OCI-LY1 (cell line): ENCODE data around the gene AKIRIN2.

Experiments used
- H2AFZ ChIP-seq: fragments of 200-600 bp; sonication (generic), shearing (Covaris generic); 2 replicates; pipeline ENCODE4 v1.6.0; 2014; ENCODE audit warnings: antibody characterized with exemption, mild to moderate bottlenecking, low read length
- H3F3A ChIP-seq: fragments of 200-600 bp; sonication (generic), shearing (Covaris generic); 2 replicates; pipeline ENCODE4 v1.6.0; 2014; ENCODE audit warnings: mild to moderate bottlenecking, antibody characterized with exemption, low read length, moderate library complexity; ENCODE audit not compliant: insufficient read depth
- H3K27ac ChIP-seq: fragments of 200-600 bp; sonication (generic); 2 replicates; pipeline ENCODE4 v1.5.1; 2014; ENCODE audit warnings: low read length, mixed run types, mild to moderate bottlenecking, low read depth; ENCODE audit not compliant: poor library complexity, severe bottlenecking
- H3K27me3 ChIP-seq: fragments of 200-600 bp; sonication (generic); 2 replicates; pipeline ENCODE4 v1.6.0; 2014; ENCODE audit warnings: antibody characterized with exemption, mild to moderate bottlenecking, low read length, moderate library complexity; ENCODE audit not compliant: insufficient read depth
- H3K36me3 ChIP-seq: fragments of 200-600 bp; sonication (generic); 2 replicates; pipeline ENCODE4 v1.6.1; 2014; ENCODE audit warnings: mild to moderate bottlenecking, antibody characterized with exemption, low read length, moderate library complexity, mixed read lengths; ENCODE audit not compliant: insufficient read depth
- H3K4me1 ChIP-seq: fragments of 200-600 bp; sonication (generic); 2 replicates; pipeline ENCODE4 v1.5.1; 2014; ENCODE audit warnings: mild to moderate bottlenecking, low read length, moderate library complexity; ENCODE audit not compliant: insufficient read depth, severe bottlenecking
- H3K4me2 ChIP-seq: fragments of 200-600 bp; sonication (generic), shearing (Covaris generic); 2 replicates; pipeline ENCODE4 v1.6.1; 2014; ENCODE audit warnings: low read length
- H3K4me3 ChIP-seq: fragments of 200-600 bp; sonication (generic); 2 replicates; pipeline ENCODE4 v1.5.1; 2014; ENCODE audit warnings: low read length, low read depth, mild to moderate bottlenecking, mixed read lengths; ENCODE audit not compliant: poor library complexity, severe bottlenecking
- H3K79me2 ChIP-seq: fragments of 200-600 bp; shearing (Covaris generic); 2 replicates; pipeline ENCODE4 v1.6.1; 2016; ENCODE audit warnings: mixed run types, low read length, mixed read lengths; ENCODE audit not compliant: insufficient read depth
- H3K9ac ChIP-seq: fragments of 200-600 bp; sonication (generic), shearing (Covaris generic); 2 replicates; pipeline ENCODE4 v1.6.1; 2014; ENCODE audit warnings: mild to moderate bottlenecking, low read length, mixed read lengths
- H3K9me2 ChIP-seq: fragments of 200-600 bp; sonication (generic), shearing (Covaris generic); 2 replicates; pipeline ENCODE4 v1.6.1; 2014; ENCODE audit warnings: low read depth, mild to moderate bottlenecking, low read length, mixed read lengths
- H3K9me3 ChIP-seq: fragments of 200-600 bp; shearing (Covaris generic); 2 replicates; pipeline ENCODE4 v1.6.1; 2014; ENCODE audit warnings: low read length, mixed read lengths
- H4K20me1 ChIP-seq: fragments of 200-600 bp; sonication (generic), shearing (Covaris generic); 2 replicates; pipeline ENCODE4 v1.6.0; 2016; ENCODE audit warnings: mild to moderate bottlenecking, low read length; ENCODE audit not compliant: insufficient read depth
- CTCF ChIP-seq: fragments of 200-600 bp; sonication (generic), shearing (Covaris generic); IDR thresholded peaks from 2 replicates; pipeline ENCODE4 v1.5.1; 2017; ENCODE audit warnings: mild to moderate bottlenecking, antibody characterized with exemption, low read length, moderate library complexity, mixed read lengths
- EZH2 ChIP-seq: fragments of 200-600 bp; sonication (generic), shearing (Covaris generic); IDR thresholded peaks from 2 replicates; pipeline ENCODE4 v1.8.0; 2017; ENCODE audit warnings: borderline replicate concordance, mixed run types, mild to moderate bottlenecking, antibody characterized with exemption, low read length, moderate library complexity, mixed read lengths

The AKIRIN2 gene

DNA sequence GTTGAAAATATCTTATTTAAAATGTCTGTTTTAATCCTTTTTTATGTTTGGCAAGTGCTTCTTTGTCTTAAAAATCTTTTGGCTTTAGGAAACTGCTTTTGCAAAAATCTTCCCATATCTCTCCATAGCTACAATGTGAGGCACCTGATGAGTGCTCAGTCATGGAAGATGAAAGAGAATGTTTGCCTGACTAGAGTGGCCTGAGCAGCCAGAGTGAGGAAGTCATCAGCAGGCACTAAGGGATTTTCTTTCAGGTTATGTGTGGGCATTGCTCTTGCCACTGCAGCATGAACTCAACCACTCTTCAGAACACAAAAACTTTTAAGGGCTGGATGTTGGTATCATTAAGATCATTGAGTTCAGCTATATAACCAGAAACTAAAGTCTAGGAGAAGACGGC is 47.9 kb downstream of the AKIRIN2 start:
- H3K36me3 ChIP-seq = peaks cover 39% of the 10 kb centered on the region
- no peaks in the 10 kb centered on the region for H3K9me3 ChIP-seq
- H3K4me3 ChIP-seq = no peak overlapping the region
- no peaks in the 10 kb centered on the region for H3F3A ChIP-seq
- H2AFZ ChIP-seq = no peak overlapping the region
- no peaks in the 10 kb centered on the region for H3K9me2 ChIP-seq
- no peak overlapping the region for H3K4me2 ChIP-seq
- TF ChIP-seq EZH2 = no peak
- no peak for TF ChIP-seq CTCF
- H3K4me1 ChIP-seq = peaks cover 9% of the 10 kb centered on the region
- no peaks in the 10 kb centered on the region for H4K20me1 ChIP-seq
- no peaks in the 10 kb centered on the region for H3K27me3 ChIP-seq
- H3K27ac ChIP-seq = no peak overlapping the region
- no peaks in the 10 kb centered on the region for H3K79me2 ChIP-seq
- H3K9ac ChIP-seq = no peak overlapping the region

- Histone ChIP-seq H2AFZ (no peak overlapping the region), H3K27me3 (no peaks in the 10 kb centered on the region), H3K27ac (no peak overlapping the region), H3F3A (no peaks in the 10 kb centered on the region), H3K79me2 (no peaks in the 10 kb centered on the region), H3K4me1 (peaks cover 9% of the 10 kb centered on the region), H3K9me3 (no peaks in the 10 kb centered on the region), H4K20me1 (no peaks in the 10 kb centered on the region), H3K4me3 (no peak overlapping the region), H3K36me3 (peaks cover 38% of the 10 kb centered on the region), H3K4me2 (no peak overlapping the region), H3K9me2 (no peaks in the 10 kb centered on the region), H3K9ac (no peak overlapping the region)
- TF ChIP-seq EZH2 (no peak), CTCF (no peak)
These were observed 48.7 kb downstream of the AKIRIN2 start for GRCh38 chr6:87653074-87653962.

GRCh38 chr6:87645080-87645479 is 57.0 kb downstream of the AKIRIN2 start:
- Histone ChIP-seq H3K4me3 (no peak overlapping the region), H3K9me3 (no peaks in the 10 kb centered on the region), H3K9ac (no peak overlapping the region), H2AFZ (no peak overlapping the region), H3K27ac (no peak overlapping the region), H3K27me3 (no peaks in the 10 kb centered on the region), H3F3A (no peaks in the 10 kb centered on the region), H3K4me2 (no peak overlapping the region), H3K9me2 (no peaks in the 10 kb centered on the region), H3K36me3 (no peaks in the 10 kb centered on the region), H4K20me1 (no peaks in the 10 kb centered on the region), H3K4me1 (no peaks in the 10 kb centered on the region), H3K79me2 (no peaks in the 10 kb centered on the region)
- TF ChIP-seq EZH2 = no peak
- TF ChIP-seq CTCF = no peak
